Mucosa of gallbladder (tissue), 1 donor: ENCODE results near the gene TEX38. TPM values are rescaled to one million over a fixed set of nuclear protein-coding genes. Genes with fewer than 3 reads are reported as not detected.
A peak's percentile ranks its signal among the peaks of the same experiment; 100 is the strongest.
"Not testable (repeated sequence)": the region's sequence is repeated elsewhere in the genome, so short reads cannot be mapped to it uniquely, and the experiment has no call there.

Source experiments
- DNase-seq: peaks from one replicate; pipeline ENCODE4 v3.0.0-alpha.2; 2020; ENCODE audit warnings: low spot score
- total RNA-seq: library from RNA; stranded (reverse); gene quantifications from one replicate; pipeline ENCODE4 v1.2.1, GENCODE V29; 2021
- donor health status: DM: no; HTN: no; CAD: no.

TEX38 gene
- total RNA-seq, 1 donor from 2014 or later, result 0.35 TPM

DNA sequence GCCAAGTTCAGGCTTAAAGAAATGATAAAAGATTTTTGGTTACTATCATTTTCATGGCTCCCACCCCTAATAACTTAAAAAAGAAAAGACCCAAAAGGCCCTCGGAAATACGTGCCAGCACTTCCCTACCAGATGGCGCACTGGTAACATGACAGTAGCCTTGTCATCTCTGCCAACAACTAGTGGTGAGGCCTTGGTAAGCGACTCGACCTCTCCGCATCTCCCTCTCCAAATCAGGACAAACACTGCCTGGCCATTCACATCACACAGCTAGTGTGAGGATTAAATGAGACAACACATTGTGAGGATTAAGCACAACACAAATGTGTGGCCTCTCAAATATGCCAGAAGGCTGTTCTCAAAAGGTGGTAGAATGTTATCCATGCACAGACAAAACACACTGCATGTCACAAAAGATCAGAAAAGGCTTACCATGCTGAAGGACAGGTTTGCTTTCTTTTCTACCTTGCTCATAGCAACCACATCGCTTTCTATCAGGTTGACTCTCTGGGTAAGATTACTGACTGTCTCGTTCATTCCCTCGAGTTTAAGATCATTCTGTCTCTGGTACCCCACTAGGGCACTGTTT, 16.4 kb downstream of the TEX38 start:
- no peak for DNase-seq

- DNase-seq, result no peak
These were observed 17.7 kb downstream of the TEX38 start for GRCh38 chr1:46689356-46689755.

- DNase-seq, result no peak
These were observed 18.2 kb downstream of the TEX38 start for GRCh38 chr1:46689897-46690296.

GRCh38 chr1:46690931-46691421, 19.3 kb downstream of the TEX38 start:
- DNase-seq, result no peak

GRCh38 chr1:46691997-46692790, 20.5 kb downstream of the TEX38 start:
- peak; percentile 13 for DNase-seq

GRCh38 chr1:46692811-46693770, 21.4 kb downstream of the TEX38 start:
- no peak for DNase-seq

- not testable (repeated sequence) for DNase-seq
These were observed 23.0 kb downstream of the TEX38 start for GRCh38 chr1:46694676-46695075.

DNA sequence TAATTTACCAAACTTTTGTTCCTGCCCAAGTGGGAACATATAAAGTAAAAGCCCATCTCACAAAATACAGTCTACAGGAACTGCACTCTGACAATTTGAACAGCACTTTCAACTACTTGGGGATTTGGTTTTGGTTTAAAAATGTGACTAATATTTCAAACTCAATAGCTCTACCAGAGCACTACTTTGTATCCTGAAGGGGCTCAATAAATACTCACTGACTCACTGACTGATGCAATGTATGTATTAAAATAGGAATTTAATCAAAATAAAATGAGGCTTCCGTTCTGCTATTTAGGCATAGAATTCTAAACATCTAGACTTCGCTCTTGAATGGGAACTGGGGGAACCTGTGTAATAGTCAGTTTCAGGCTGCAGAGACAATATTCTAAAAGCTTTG, 25.4 kb downstream of the TEX38 start:
- no peak for DNase-seq

- DNase-seq, result no peak
These were observed 28.0 kb downstream of the TEX38 start for GRCh38 chr1:46699666-46700065.

GRCh38 chr1:46703927-46704641, 32.4 kb downstream of the TEX38 start:
- no peak for DNase-seq

DNA sequence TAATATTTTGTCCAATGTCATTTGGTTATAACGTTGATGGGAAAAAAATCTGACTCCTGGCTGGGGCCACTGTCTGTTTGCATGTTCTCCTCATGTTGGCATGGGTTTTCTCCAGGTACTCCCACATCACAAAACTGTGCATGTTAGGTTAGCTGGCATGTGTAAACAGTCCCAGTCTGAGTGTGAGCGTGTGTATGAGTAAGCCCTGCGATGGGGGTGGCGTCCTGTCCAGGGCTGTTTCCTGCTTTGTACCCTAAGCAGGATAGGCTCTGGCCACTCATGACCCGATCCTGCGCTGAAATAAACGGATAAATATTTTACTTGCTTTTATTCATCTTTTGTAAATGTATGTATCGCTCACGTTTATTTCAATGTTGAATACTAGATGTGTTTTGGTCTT, 33.8 kb downstream of the TEX38 start:
- no peak for DNase-seq

DNA sequence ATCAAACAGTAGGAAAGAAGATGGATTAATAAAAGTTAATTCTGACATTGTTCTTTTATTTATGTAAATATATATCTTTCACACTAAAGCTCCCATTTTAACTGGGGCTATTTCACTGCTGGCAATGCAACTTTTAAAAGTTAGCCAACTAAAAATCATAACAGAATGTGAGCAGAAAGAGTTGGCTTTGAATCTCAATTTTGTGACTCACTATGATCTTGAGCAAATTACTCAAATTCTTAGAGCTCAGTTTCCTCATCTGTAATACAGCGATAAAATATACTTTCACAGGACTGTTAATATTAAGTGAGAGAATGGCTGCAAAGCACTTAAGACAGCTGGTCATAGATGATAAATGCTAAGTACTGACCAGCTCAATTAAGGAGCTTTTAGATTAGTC, 36.5 kb downstream of the TEX38 start:
- no peak for DNase-seq

DNA sequence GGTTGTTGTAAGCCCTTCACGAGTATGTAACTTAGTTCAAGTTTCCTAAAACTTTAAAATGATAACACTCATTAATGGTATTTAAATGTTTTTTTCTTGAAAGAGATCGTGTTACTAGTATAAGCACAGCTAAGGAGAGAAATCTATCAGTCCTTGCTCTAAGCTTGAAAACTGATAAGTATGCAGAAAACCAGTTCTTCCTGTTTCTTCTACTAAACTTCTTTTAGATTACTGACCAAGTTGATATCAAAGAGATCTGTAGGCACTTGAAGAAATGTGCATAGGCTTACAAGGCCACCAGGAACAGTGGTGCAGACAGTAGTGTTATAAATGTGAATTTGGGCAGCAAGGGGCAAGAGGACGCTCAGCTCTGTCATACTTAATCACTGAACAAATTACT, 43.3 kb downstream of the TEX38 start:
- no peak for DNase-seq

- no peak for DNase-seq
These were observed 46.0 kb downstream of the TEX38 start for GRCh38 chr1:46717654-46718053.

DNA sequence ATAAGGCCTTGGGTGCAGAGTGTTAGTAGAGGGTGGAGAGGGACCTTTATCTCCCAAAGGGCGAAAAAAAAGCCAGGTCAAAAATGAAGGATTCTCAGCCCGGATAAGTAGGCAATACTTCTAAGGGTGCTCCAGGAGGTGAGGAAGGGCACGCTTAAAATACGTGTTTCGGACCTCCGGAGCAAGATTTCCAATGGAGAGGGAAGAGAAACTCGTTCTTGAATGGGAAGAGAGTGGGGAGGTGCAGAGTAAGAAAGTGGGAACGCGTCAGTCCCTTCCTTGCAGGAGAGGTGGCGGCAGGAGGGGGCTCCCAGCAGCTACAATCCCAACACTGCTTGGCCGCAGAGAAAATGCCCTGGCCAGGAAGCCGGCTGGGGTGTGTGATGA, 46.7 kb downstream of the TEX38 start:
- no peak for DNase-seq

DNA sequence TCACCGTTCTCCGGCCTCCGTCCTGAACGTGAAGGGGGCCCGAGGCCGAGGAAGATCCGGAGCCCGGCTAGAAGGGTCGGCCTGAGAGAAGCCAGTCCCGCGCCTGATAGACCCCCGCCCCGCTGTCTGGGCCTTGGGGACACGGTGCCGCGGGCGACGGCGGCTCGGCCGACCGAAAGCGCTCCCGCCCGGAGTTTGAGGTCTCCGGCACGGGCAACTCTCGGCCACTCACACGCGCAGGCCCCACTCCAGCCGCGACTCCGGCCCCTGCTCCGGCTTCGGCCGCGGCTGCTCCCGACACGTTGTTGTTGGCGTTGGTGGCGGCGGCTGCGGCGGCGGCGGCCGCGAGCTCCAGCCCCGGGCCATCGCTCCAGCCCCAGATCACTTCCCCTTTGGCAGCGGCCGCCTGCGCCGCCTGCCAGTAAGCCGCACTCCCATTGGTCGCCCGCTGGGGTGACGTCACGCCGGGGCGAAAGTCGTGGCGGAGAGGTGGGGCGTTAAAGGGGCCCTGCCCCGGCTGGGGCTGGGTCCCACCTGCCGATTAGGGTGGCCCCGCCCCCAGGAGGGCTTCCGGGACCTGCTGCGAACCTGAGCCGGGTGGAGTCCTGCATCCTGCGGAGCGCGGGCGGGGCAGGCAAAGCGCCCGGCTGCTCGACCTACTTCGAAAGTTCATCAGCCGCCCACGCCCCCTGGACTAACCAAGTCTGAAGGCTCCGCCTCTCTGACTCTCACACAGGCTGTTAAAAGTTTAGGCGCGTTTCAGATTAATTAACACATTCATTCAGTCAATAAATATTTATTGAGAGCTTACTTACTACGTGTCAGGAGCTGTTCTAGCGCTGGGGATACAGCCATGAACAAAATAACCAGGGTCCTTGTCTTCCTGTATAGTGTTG, 47.3 kb downstream of the TEX38 start, which contains the start of gene EFCAB14:
EFCAB14 (minus strand) TSS at position 388 of the 896 bp plus-strand sequence. CDS start 1,027 bp downstream, outside the sequence.
- DNase-seq, result peak; percentile 97

DNA sequence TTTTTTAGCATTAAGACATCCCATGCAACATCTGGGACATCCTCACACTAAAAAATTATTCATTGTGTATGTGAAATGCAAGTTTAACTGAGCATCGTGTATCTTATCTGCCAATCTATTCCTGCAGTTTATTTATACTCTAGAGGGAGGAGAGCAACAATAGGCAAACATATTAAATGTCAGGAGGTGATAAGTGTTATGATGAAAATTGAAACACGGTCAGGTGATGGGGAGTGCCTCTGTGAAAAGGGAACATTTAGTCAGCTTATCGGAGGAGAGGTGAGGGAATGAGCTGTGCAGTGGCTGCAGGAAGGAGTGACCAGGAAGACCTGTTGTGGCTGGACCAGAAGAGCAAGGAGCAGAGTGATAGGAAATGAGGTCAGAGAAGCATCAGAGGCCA, 48.0 kb downstream of the TEX38 start:
- peak; percentile 67 for DNase-seq

- not testable (repeated sequence) for DNase-seq
These were observed 48.7 kb downstream of the TEX38 start for GRCh38 chr1:46720319-46720718.

DNA sequence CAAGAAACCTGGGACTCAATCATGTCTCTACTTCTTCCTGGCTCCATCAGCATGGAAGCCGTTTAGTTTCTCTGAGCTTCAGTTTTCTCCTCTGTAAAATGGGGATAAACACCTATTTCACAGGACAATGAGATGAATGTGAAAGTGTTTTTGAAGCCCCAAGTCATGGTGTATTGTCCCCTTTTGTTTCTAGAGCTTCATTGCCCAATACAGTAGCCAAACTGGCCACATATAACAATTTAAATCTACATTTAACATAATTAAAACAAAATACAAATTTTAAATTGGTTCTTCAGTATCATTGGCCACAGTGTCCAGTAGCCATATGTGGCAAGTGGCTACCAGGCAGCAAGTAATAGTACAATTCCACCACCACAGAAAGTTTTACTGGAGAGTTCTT, 49.5 kb downstream of the TEX38 start:
- no peak for DNase-seq

- no peak for DNase-seq
These were observed 50.1 kb downstream of the TEX38 start for GRCh38 chr1:46721686-46722205.
